Activated naive CD8-positive, alpha-beta T cell treated with anti-CD3 and anti-CD28 coated beads, Interleukin-2, amount 50 U/mL, for 16 hours (primary cell): ENCODE measurements around the gene ADRA1B.
"Not testable (repeated sequence)": the region's sequence is repeated elsewhere in the genome, so short reads cannot be mapped to it uniquely, and the experiment has no call there.

Source experiments
- DNase-seq: peaks from one replicate; pipeline ENCODE4 v3.0.0-alpha.2; 2020; ENCODE audit warnings: low read depth, low spot score

ADRA1B gene

DNA sequence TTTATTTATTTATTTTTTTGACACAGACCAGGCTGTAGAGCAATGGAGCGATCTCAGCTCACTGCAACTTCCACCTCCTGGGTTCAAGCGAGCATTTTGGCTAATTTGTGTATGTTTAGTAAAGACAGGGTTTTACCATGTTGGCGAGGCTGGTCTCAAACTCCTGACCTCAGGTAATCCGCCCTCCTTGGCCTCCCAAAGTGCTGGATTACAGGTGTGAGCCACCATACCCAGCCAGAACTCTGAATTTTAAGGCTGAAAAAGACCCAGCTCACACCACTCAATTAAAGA lies 49.5 kb downstream of the ADRA1B start:
- DNase-seq: not testable (repeated sequence)

- DNase-seq: no peak
Observed at GRCh38 chr5:159969966-159970365, 53.7 kb downstream of the ADRA1B start.

DNA sequence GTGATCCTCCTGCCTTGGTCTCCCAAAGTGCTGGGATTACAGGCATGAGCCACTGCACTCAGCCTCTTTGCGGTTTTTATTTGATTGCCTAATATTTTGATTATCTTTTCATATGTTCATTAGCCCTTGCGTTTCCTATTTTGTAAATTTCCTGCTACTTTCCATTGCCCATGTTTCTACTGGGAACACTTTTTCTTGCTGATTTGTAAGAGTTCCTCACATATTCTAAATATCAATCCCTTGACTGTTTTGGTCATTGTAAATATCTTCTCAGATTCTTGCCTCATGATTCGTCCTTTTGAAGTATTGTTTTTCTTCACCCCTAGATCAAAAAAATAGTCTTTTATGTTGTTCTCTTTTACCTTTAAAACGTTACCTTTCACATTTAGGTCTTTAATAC lies 54.8 kb downstream of the ADRA1B start:
- no peak for DNase-seq

GRCh38 chr5:159971514-159971913 lies 55.2 kb downstream of the ADRA1B start:
- no peak for DNase-seq

- DNase-seq: no peak
Observed at GRCh38 chr5:159971931-159972461, 55.7 kb downstream of the ADRA1B start.

- no peak for DNase-seq
Observed at GRCh38 chr5:159972538-159973362, 56.5 kb downstream of the ADRA1B start.

- no peak for DNase-seq
Observed at GRCh38 chr5:159975462-159976019, 59.3 kb downstream of the ADRA1B start.

DNA sequence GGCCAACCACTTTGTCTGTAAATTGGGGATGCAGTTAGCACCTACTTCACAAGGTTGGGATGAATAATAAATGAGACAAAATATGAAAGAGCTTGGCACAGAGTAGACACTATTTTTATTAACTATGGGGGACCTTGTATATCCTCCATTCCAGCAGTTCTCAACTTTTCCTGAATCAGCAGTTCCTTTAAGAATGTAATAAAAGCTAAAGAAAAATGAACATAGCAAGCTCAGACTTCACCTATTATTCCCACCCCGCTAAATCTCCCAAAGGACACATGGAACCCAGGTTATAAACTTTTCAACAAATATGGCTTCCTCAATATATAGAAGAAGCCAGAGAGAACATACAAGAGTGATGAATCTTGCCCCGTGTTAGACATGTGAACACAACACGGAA lies 60.6 kb downstream of the ADRA1B start:
- no peak for DNase-seq

DNA sequence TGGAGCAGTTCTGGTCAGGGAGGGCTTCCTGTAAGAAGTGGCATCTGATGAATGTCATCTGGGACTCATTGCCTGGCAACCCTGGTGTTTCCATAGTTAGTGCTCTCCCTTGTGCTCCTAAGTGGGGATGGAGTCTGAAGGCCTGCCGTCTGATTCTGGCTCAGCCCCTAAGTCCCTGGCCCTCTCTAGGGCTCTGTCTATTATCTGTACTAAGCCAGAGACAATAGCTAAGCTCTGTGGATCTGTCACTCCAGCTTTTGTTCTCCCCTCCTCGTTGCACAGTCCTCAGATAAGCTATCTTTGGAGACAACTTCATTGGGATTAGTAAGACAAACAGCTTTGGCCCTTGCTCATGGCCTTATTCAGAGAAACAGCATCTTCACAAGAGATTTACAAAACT lies 62.1 kb downstream of the ADRA1B start:
- no peak for DNase-seq

GRCh38 chr5:159982421-159983173 lies 66.3 kb downstream of the ADRA1B start:
- no peak for DNase-seq

GRCh38 chr5:159987031-159987674 lies 70.9 kb downstream of the ADRA1B start:
- peak; percentile 22 for DNase-seq

DNA sequence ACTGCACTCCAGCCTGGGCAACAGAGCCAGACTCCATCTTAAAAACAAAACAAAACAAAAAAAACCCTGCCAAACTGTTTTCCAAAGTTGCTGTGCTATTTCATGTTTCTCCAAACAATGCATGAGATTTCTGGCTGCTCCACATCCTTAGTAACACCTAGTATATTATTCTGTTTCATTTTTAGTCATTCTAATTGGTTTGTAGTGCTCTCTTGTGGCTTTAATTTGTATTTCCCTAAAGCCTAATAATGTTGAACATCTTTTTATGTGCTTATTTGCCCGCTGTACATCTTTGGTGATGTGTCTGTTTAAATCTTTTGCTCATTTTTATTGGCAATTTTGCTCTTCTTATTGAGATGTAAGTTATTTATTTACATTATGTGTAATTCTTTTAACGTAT lies 74.2 kb downstream of the ADRA1B start:
- DNase-seq: no peak

DNA sequence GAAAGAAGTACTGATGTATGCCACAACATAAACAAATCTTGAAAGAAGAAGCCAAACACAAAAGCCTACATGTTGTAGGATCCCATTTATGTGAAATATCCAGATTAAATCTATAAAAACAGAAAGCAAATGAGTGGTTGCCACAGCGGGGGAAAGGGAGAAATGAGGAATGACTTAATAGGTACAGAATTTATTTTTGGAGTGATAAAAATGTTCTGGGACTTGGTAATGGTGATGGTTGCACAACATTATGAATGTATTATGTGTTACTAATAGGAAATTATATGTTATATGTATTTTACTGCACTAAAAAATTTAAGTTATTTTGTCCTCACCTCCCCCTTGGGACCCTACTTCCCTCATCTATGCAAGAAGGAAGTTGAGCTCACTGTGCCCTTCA lies 76.3 kb downstream of the ADRA1B start:
- DNase-seq: no peak

GRCh38 chr5:159993194-159993593 lies 76.9 kb downstream of the ADRA1B start:
- DNase-seq: no peak

DNA sequence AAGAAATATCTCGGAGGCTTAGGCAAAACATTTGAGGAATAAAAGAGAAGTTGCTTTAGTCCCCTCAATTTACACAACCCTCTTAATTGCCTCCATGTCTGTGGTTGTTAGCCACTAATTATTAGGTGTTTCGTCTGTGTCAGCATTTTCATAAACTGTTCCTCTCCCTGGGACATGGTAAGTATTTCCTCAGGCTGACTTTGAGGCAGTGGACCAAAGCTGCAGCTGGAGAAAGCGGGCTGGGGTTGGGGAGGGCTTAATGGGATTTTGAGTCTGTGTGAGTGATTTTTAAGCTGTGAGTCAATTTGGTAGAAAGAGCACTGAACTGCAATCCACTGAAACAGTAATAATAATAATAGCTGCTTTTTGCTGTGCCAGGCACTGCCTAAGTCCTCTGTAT lies 79.6 kb downstream of the ADRA1B start:
- DNase-seq: no peak

- no peak for DNase-seq
Observed at GRCh38 chr5:160001457-160001856, 85.2 kb downstream of the ADRA1B start.

DNA sequence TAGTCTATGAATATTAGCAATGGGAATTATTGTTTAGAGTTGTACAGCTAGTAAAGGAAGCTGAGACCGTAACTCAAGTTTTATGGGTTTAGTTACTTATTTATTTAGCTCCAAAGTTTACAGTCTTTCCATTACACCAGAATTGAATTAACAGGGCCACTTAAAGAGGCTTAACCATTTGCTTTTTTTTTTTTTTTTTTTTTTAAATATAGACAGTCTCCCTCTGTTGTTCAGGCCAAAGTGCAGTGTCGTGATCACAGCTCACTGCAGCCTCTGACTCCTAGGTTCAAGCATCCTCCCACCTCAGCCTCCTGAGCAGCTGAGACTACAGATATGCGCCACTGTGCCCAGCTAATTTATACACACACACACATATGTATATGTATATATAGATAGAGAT lies 91.2 kb downstream of the ADRA1B start:
- DNase-seq: no peak

DNA sequence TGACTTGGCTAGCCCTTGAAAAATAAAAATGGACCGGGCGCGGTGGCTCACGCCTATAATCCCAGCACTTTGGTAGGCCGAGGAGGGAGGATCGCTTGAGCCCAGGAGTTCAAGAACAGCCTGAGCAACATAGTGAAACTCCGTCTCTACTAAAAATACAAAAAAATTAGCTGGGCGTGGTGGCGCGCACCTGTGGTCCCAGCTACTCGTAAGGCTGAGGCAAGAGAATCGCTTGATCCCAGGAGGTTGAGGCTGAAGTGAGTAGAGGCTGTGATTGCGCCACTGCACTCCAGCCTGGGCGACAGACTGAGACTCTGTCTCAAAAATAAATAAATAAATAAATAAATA lies 92.2 kb downstream of the ADRA1B start:
- not testable (repeated sequence) for DNase-seq

- DNase-seq: peak; percentile 84
Observed at GRCh38 chr5:160008877-160009590, 92.8 kb downstream of the ADRA1B start, which contains the start of gene TTC1. Gene TTC1, plus strand, starts transcription at chr5:160009139. Its CDS starts 1,390 bp downstream, at chr5:160010529.

DNA sequence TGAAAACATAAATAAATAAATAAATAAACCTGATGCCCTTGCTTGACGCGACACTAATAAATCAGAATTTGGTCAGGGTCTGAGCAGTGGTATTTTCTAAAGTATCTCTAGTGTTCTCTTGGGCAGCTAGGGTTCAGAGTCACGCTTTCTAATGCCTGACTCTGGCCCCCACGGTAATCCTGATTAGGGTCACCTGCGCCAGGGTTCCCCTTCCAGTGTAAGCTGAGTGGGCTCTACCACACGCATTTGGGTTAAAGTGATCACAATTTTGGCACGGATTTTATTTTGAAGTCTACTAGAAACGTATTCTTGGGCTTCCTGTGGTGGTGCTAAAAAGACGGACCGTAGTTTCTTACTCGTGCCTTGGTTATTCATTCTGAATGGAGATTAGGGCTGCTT lies 93.3 kb downstream of the ADRA1B start:
- no peak for DNase-seq

DNA sequence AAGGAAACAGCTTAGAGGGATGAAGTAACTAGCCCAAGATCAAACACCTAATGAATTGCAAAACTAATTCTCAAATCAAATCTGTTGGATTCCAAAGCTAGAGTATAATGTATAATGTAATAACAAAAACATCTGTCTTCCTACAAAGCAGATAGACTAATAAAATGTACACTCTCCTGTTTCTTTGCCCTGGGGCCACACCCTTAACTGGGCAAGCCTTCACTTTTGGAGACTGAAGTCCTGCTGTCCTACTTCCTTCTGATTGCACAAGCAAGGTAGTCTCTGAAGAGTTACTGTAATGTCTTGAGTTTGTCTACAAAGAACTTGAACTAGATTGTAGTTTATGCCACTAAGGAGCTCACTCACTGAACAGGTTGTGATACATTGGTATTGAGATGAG lies 95.2 kb downstream of the ADRA1B start:
- no peak for DNase-seq
